ENCODE measurements around the gene LRRD1. TPM values are rescaled to one million over a fixed set of nuclear protein-coding genes. Genes with fewer than 3 reads are reported as not detected.

LRRD1 gene
- total and polyA plus RNA-seq, 2 of the 13 experiments (the other 11 are each of a cell fraction or from before 2014, with no cell fraction given): 0.03 TPM; not detected in 1

- H3K79me2 ChIP-seq (ENCODE audit: insufficient read depth, low read length): no peaks in the 10 kb centered on the region
- no peak for ATAC-seq
- no peaks in the 10 kb centered on the region for H3K9me3 ChIP-seq (ENCODE audit: low read length)
- no peak overlapping the region for H3K4me2 ChIP-seq (ENCODE audit: low read depth, low read length)
- H3K27me3 ChIP-seq (ENCODE audit: control insufficient read depth in 1 of 2, insufficient read depth in 2 of 2, low read length in 2 of 2): no peaks in the 10 kb centered on the region
- ChIA-PET CTCF (ENCODE audit: low intra/inter-chr PET ratio, low total read pairs) (no interaction called here), POLR2A (no interaction called here)
- BruUV-seq (replicated peaks): no TSS peak
- no peak for FAIRE-seq
- no peak overlapping the region for H2AFZ ChIP-seq (ENCODE audit: low read length)
- no peak overlapping the region for H3K9ac ChIP-seq (ENCODE audit: insufficient read depth, low read depth, low read length)
- H3K36me3 ChIP-seq (replicated peaks in 1 of 2; ENCODE audit: control insufficient read depth in 1 of 2, insufficient read depth in 2 of 2, low read length in 2 of 2): no peaks in the 10 kb centered on the region
- DNase-seq (ENCODE audit: low spot score): no peak
- no peak overlapping the region for H3K4me3 ChIP-seq (replicated peaks in 1 of 3; ENCODE audit: insufficient read depth in 1 of 3, low read depth in 2 of 3, low read length in 3 of 3)
- intact Hi-C loops (cut with micrococcal nuclease; ENCODE audit: unreplicated experiment) (no loop called here), in situ Hi-C loops (cut with HindIII; ENCODE audit: extremely low pct_ligation_motif_present, low pct_unique_long_range_greater_than_20kb) (no loop called here)
- WGBS (ENCODE audit: low lambda C conversion rate): 9% methylated on average over 1 of the region's 1 CpG
- H4K20me1 ChIP-seq (ENCODE audit: insufficient read depth, low read length): no peaks in the 10 kb centered on the region
- TF ChIP-seq ISL2 (CRISPR knock-in tag; IDR thresholded peaks at IDR 0.05): no peak
- no peak for TF ChIP-seq ZFP37 (CRISPR knock-in tag; IDR thresholded peaks at IDR 0.05; ENCODE audit: borderline replicate concordance)
- no peak for TF ChIP-seq MYPOP (CRISPR knock-in tag; IDR thresholded peaks at IDR 0.05)
- no peak for TF ChIP-seq ZNF557 (CRISPR knock-in tag; IDR thresholded peaks at IDR 0.05)
- TF ChIP-seq SPEN (CRISPR knock-in tag; IDR thresholded peaks at IDR 0.05; ENCODE audit: low read depth): no peak
- no peak for TF ChIP-seq ZNF205 (CRISPR knock-in tag; IDR thresholded peaks at IDR 0.05)
- TF ChIP-seq ZNF10 (CRISPR knock-in tag; IDR thresholded peaks at IDR 0.05; ENCODE audit: borderline replicate concordance, low read depth): no peak
- no peak for TF ChIP-seq ZBTB26 (CRISPR knock-in tag; IDR thresholded peaks at IDR 0.05; ENCODE audit: borderline replicate concordance)
- TF ChIP-seq THAP8 (CRISPR knock-in tag; IDR thresholded peaks at IDR 0.05; ENCODE audit: borderline replicate concordance): no peak
- no peak for TF ChIP-seq ZNF251 (CRISPR knock-in tag; IDR thresholded peaks at IDR 0.05)
- no peak for TF ChIP-seq RBM22 (optimal IDR thresholded peaks at IDR 0.05; ENCODE audit: low read length)
- no peak for TF ChIP-seq SMARCC2 (IDR thresholded peaks at IDR 0.05)
- no peak for TF ChIP-seq ZNF30 (CRISPR knock-in tag; IDR thresholded peaks at IDR 0.05)
- TF ChIP-seq ZBTB7A (CRISPR knock-in tag; IDR thresholded peaks at IDR 0.05): no peak
- no peak for TF ChIP-seq ATM (IDR thresholded peaks at IDR 0.05; ENCODE audit: borderline replicate concordance)
- no peak overlapping the region for H3K27ac ChIP-seq (ENCODE audit: extremely low read length, insufficient read depth, low read length)
- H3K4me1 ChIP-seq (ENCODE audit: insufficient read depth, low read length): no peaks in the 10 kb centered on the region
Measured at GRCh38 chr7:92155108-92155739, 23.7 kb downstream of the LRRD1 start.

Measured in HepG2 (cell line).